HG02981 (cell line): ENCODE data around the gene ANKRD52.
A peak's percentile ranks its signal among the peaks of the same experiment; 100 is the strongest.
"Not testable (repeated sequence)": the region's sequence is repeated elsewhere in the genome, so short reads cannot be mapped to it uniquely, and the experiment has no call there.

Source experiments
- ATAC-seq: cut with Tn5 transposase; IDR thresholded peaks from one replicate; pipeline ENCODE4 v1.9.1; 2021; ENCODE audit warnings: mild to moderate bottlenecking, moderate library complexity; ENCODE audit not compliant: unreplicated experiment

ANKRD52 gene

DNA sequence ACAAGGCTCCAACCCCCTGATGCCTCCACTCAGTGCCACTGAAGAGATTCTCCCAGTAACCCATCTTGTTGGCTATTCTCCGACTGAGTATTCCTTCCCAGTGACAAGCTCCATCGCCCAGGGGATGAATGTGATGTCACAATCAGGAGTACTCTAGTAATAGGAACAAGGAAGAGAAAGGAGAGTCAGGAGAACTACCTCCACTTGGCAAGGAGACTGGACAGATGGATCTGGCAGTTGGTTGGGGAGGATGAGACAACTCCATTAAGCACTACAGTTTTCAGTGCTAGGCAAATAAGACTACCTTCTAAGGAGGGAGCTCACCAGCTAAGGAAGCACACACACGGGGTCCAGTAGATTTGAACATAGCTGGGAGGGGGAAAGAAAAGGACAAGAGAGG lies 41.7 kb downstream of the ANKRD52 start:
- no peak for ATAC-seq

- no peak for ATAC-seq
Observed at GRCh38 chr12:56213878-56214277, 44.3 kb downstream of the ANKRD52 start.

DNA sequence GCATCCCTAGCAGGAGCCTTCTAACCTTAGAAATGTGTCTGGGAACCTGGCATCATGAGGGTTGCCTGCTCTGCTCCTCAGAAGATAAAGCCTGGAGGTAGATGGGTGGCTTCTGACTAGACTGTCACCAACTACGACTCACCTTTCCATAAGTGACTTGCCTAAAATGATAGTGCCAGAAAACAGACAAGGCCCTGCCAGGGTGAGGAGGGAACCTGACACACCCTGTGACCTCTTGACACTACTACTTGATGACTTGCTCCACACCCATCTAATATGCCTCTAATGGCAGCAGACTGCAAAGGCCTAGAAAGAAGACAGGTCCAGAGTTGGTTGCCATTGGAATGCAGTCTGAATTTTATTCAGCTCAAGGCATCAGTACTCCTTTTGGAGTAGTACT lies 45.8 kb downstream of the ANKRD52 start:
- no peak for ATAC-seq

DNA sequence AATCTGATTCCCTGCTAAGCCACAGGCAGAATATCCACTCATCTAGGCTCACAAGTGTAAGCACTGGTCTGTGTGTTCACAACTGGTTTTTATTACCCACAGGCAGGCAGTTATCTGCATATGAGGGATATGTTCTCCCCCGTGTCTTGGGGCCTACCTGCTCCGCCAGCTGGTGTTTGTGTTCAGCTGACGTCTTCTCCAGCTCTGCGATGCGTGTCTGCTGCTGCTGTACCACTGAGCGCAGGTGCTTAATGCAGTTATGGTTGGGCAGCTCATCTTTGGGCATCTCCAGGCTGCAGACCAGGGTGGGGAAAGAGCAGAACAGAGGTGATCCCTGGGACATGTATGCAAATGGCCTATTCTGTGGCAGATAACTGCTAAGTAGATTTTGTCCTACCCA lies 50.2 kb downstream of the ANKRD52 start:
- no peak for ATAC-seq

DNA sequence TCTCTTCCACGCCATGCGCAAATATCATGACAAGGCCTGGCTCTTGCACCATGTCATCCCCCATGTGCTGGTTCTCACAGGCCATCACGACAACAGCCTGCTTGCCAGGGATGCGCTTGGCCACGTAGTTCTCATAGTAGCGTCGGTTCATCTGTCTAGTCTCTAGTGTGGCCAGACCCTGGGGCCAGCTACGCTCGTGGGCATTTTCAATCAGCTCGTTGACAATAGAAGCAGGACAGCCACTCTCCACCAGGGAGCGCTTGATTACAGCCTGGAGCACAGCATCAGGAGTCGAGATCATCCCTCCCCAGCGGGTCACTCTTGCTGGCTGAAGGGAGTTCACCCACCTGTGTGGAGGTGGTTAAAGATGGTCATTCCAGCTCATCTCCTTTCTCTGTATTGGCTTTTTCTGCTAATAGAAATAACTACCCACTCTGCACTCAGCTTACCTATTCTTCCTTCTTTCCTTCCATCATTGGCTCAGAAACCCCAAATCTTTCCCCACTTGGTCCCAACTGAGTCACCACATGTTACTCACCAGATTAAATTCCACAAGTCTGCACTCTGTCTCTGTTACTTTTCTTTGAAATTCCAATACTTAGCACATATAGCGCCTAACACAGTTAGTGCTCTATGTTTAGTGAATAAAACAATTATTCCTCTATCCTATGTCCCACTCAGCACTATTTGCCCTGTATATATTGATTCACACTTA lies 51.6 kb downstream of the ANKRD52 start:
- ATAC-seq: no peak

DNA sequence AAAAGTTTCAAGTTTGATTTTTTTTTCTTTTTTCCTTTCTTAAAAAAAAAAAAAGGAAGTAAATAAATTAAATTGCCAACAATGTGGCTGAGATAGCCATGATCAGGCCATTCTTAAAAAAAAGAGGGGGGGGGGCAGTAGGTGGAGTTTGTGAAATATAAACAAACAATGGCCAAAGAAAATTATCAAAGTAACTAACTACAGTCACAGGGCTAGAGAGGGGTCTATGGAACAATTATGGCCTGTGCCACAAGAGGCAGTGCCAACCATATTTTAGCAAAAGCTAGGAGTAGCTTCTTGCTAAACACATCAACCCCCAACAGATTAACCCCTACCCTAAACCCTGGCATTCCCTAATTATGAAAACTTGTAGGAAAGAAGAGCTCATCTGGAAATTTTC lies 52.7 kb downstream of the ANKRD52 start:
- ATAC-seq: no peak

GRCh38 chr12:56204275-56204674 lies 53.9 kb downstream of the ANKRD52 start:
- ATAC-seq: no peak

DNA sequence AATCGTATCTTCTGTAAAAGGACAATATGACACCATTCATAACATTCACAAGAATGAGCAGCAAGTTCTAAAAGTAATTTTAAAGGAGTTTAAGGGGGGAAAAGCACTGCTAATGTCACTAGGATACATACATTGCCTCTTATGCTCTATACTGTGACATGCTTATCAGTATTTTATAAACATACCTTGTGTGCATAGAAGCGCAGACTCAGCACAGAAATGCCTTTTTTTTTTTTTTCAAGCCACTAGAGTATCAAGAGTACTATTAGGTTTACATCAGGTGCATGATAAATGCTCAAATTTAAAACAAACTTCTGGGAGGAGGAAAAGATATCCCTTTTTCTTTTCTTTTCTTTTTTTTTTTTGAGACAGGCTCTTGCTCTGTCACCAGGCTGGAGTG lies 55.3 kb downstream of the ANKRD52 start:
- no peak for ATAC-seq

DNA sequence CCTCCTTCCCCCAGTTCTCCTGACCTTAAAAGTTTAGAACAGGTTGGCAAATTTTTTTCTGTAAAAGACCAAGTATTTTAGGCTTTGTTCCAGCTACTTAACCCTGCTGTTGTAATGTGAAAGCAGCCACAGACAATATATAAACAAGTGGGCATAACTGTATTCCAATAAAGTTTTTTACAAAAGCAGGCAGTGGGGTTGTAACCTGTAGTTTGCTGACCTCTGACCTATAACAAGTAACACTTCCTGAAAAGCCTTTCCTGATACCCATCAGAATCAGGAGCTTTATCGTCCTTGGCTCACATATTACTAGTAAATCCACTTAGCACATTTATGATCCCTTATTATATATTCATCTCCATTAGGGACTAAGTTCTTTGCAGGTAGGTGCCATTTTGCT lies 55.8 kb downstream of the ANKRD52 start:
- no peak for ATAC-seq

DNA sequence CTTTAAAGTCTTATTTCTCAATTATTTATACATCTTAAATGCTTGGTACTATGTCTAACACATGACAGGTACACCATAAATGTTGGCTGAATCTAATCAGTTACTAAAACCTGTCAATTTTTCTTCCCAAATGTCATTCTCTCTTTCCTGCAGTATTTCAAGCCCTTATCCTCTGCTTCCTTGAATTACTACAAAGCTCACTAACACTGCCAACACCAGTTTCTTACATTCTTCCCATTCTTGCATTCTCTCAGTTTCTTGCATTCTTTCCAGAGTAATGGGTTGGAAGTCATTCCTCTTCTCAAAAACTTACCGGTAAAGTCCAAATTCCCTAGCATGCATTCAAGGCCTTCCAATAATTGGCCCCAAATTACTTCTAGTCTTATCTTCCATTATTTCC lies 59.3 kb downstream of the ANKRD52 start:
- ATAC-seq: no peak

- ATAC-seq: no peak
Observed at GRCh38 chr12:56197921-56198635, 60.1 kb downstream of the ANKRD52 start.

GRCh38 chr12:56196818-56197550 lies 61.2 kb downstream of the ANKRD52 start:
- ATAC-seq: not testable (repeated sequence)

DNA sequence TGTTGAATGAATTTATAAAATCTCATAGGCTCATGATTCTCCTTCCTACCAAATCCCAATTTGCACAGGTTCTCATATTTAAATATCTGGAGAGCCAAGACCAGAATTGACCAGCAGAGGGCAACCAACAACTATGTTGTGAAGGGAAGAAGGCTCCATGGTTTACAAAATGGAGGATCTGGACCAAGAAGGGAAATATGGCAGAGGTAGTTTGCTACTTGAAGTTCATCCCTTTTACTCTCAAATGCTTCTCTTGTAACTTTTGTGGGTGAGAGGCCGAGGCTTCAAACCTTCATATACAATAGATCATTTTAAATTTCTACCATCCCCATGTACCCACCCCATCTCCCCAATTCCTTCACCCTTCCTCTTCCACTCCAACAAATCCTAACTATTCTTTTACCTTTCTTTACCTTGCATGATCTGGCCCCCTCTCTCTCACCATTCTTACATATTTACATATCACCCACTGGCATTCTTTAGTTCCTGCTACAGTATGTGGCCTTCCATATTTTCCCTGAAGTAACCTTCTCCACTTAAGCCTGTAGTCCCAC lies 65.1 kb downstream of the ANKRD52 start:
- no peak for ATAC-seq

DNA sequence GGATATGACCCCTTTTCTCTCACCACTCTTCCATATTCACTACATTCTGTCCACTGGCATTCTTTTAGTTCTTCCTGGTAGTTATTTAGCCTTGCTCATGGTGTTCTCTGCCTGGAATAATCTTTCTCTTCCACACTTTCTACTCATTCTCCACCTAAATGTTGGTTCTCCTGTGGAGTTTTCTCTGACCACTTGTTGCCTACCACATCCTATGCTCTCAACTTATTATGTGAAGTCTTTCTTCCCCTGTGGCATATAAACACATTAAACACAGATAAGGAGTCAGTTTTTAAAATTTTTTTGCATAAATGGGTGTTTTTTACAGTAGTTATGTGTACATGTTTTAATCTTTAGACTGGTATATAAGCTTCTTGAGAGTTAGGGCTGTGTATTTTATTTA lies 65.6 kb downstream of the ANKRD52 start:
- ATAC-seq: no peak

DNA sequence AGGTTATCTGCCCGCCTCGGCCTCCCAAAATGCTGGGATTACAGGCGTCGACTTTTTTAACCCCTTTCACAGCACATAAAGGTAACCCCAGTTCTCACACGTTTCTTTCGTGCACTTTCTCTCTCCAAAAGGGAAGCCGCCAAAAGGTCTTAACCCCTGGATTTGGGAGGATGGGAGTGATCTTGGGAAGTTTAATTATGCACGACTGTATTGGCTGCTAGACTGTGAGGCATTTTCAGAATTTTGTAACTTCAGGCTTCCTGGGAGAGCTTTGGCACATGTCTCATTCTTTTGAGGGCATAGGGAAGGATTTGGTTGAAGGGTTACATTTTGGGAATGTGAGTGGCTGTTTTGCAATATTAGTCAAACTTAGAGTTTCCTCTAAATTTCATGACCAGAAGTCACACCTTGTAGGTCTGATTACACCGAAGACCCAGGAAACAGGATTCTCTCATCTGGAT lies 67.5 kb downstream of the ANKRD52 start:
- ATAC-seq: no peak

GRCh38 chr12:56189918-56190694 lies 68.1 kb downstream of the ANKRD52 start:
- peak; percentile 31 for ATAC-seq

GRCh38 chr12:56189099-56189917 lies 68.9 kb downstream of the ANKRD52 start, which contains the start of gene SMARCC2:
SMARCC2 (minus strand) TSS chr12:56189483; CDS start chr12:56189461, 22 bp downstream.
- ATAC-seq: peak; percentile 68

- ATAC-seq: no peak
Observed at GRCh38 chr12:56188778-56189098, 69.4 kb downstream of the ANKRD52 start.

DNA sequence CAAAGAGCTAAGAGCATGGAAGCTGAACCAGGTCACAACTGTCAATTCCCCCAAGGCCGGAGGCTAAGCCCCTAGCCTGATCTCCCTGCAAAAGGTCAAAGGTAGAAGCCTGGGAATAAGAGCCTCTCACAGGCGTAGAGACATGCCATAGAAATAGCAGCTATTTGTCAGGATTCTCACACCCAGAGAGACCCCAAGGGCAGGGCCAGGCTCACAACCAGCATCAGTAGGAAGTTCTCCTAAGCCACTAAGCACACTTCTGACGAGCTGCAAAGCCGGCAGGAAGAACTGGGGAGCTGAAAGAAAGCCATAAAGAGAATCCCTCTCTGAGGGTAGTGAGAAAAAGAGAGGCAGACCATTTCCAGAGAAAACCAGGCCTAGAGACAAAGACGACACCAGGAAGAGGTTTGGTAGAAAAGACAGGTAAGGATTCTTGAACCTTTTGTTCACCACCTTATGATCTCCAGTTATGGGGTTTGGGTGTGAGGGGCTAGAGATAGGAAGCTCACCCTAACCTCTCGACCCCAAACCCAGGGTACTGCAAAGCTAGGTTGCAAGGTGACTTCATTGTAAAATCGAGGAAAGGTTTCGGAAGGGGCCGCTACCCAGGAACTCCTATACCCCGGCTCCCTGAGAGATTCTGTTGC lies 69.9 kb downstream of the ANKRD52 start:
- ATAC-seq: no peak
